Activated CD8-positive, alpha-beta T cell treated with anti-CD3 and anti-CD28 coated beads for 36 hours (primary cell): ENCODE results near the gene ZNF644. TPM values are rescaled to one million over a fixed set of nuclear protein-coding genes. Genes with fewer than 3 reads are reported as not detected.

ENCODE experiments used
- ATAC-seq: fragments of 200-7000 bp; cut with Tn5 transposase; one replicate; pipeline ENCODE4 v1.10.0; 2021; ENCODE audit warnings: mild to moderate bottlenecking, moderate library complexity
- CTCF ChIA-PET: fragments of 350-600 bp; sonication (Branson Sonifier 250); formaldehyde crosslinking; loops from one replicate; lab custom pipeline; 2021; ENCODE audit warnings: antibody characterized with exemption; lab: Charles Lee
- POLR2A ChIA-PET: fragments of 350-600 bp; sonication (Branson Sonifier 250); formaldehyde crosslinking; loops from one replicate; lab custom pipeline; 2021; ENCODE audit warnings: antibody characterized with exemption; lab: Charles Lee
- DNase-seq: peaks from one replicate; pipeline ENCODE4 v3.0.0-alpha.2; 2020
- H3K27ac Mint-ChIP-seq: one replicate; pipeline ENCODE4 v1.8.0; 2021; ENCODE audit warnings: mild to moderate bottlenecking, mixed read lengths
- H3K27me3 Mint-ChIP-seq: one replicate; pipeline ENCODE4 v1.8.0; 2021; ENCODE audit warnings: mixed read lengths
- H3K36me3 Mint-ChIP-seq: one replicate; pipeline ENCODE4 v1.8.0; 2021; ENCODE audit warnings: low read depth, mixed read lengths
- H3K4me1 Mint-ChIP-seq: one replicate; pipeline ENCODE4 v1.8.0; 2021; ENCODE audit warnings: low read depth, mixed read lengths
- H3K4me3 Mint-ChIP-seq: one replicate; pipeline ENCODE4 v1.8.0; 2021; ENCODE audit warnings: mild to moderate bottlenecking, moderate library complexity, mixed read lengths
- H3K9me3 Mint-ChIP-seq: one replicate; pipeline ENCODE4 v1.8.0; 2021; ENCODE audit warnings: mixed read lengths
- CTCF ChIP-seq: fragments of 200-600 bp; IDR thresholded peaks from one replicate; pipeline ENCODE4 v1.8.0; 2022; ENCODE audit warnings: antibody characterized with exemption, mild to moderate bottlenecking
- intact Hi-C: fragments of 100-400 bp; cut with micrococcal nuclease; formaldehyde crosslinking; loops from one replicate; pipeline ENCODE4 v1.10.0; 2022
- total RNA-seq, 2 experiments: library from RNA; stranded (reverse); gene quantifications; one replicate each; pipeline ENCODE4 v1.2.3, GENCODE V29; 2021

ZNF644 gene
- total RNA-seq, 2 experiments from 2014 or later, result 43.4 to 44.9 TPM

GRCh38 chr1:91004145-91004544 lies 17.7 kb downstream of the ZNF644 start:
- H3K36me3 Mint-ChIP-seq, result peaks cover 71% of the 10 kb centered on the region
- intact Hi-C loops, result no loop called here
- no peak for TF ChIP-seq CTCF
- no peak overlapping the region for H3K4me3 Mint-ChIP-seq
- ChIA-PET CTCF (no interaction called here), POLR2A (interaction anchor here (0.7 kb wide), 1 partner anchor 283 kb away, joined by 3 read pairs; no protein-coding TSS in a partner anchor)
- DNase-seq (no peak), ATAC-seq (no peak)
- H3K4me1 Mint-ChIP-seq, result peaks cover 75% of the 10 kb centered on the region
- peaks cover 14% of the 10 kb centered on the region for H3K9me3 Mint-ChIP-seq
- H3K27ac Mint-ChIP-seq, result no peak overlapping the region
- H3K27me3 Mint-ChIP-seq, result no peaks in the 10 kb centered on the region

- intact Hi-C loops, result no loop called here
- Mint-ChIP-seq H3K9me3 (peaks cover 22% of the 10 kb centered on the region), H3K36me3 (peaks cover 87% of the 10 kb centered on the region), H3K4me3 (no peak overlapping the region), H3K4me1 (peaks cover 65% of the 10 kb centered on the region), H3K27ac (peak overlapping the region; percentile 25), H3K27me3 (no peaks in the 10 kb centered on the region)
- TF ChIP-seq CTCF, result no peak
- DNase-seq (no peak), ATAC-seq (no peak)
- ChIA-PET CTCF (interaction anchor here (1.0 to 1.5 kb wide), 3 partner anchors 20 to 169 kb away, joined by 3 read pairs; no protein-coding TSS in a partner anchor), POLR2A (interaction anchor here (1.2 kb wide), 1 partner anchor 18 kb away, joined by 3 read pairs; no protein-coding TSS in a partner anchor)
Observed at GRCh38 chr1:90996742-90997413, 25.0 kb downstream of the ZNF644 start.

GRCh38 chr1:90995311-90995894 lies 26.4 kb downstream of the ZNF644 start:
- intact Hi-C loops, result no loop called here

GRCh38 chr1:90994461-90994860 lies 27.4 kb downstream of the ZNF644 start:
- H3K4me3 Mint-ChIP-seq, result no peak overlapping the region
- no peak overlapping the region for H3K27ac Mint-ChIP-seq
- peaks cover 92% of the 10 kb centered on the region for H3K36me3 Mint-ChIP-seq
- TF ChIP-seq CTCF, result no peak
- H3K9me3 Mint-ChIP-seq, result peaks cover 28% of the 10 kb centered on the region
- CTCF ChIA-PET, result no interaction called here
- intact Hi-C loops, result no loop called here
- no peak for ATAC-seq
- POLR2A ChIA-PET, result interaction anchor here (0.9 kb wide), 1 partner anchor 14 kb away, joined by 3 read pairs; no protein-coding TSS in a partner anchor
- H3K27me3 Mint-ChIP-seq, result no peaks in the 10 kb centered on the region
- no peak for DNase-seq
- peaks cover 61% of the 10 kb centered on the region for H3K4me1 Mint-ChIP-seq

More at GRCh38 chr1:90995311-90995894, 26.4 kb downstream of the ZNF644 start:
- POLR2A ChIA-PET, result no interaction called here
- H3K27me3 Mint-ChIP-seq, result no peaks in the 10 kb centered on the region
- H3K36me3 Mint-ChIP-seq, result peaks cover 90% of the 10 kb centered on the region
- CTCF ChIA-PET, result no interaction called here
- peak overlapping the region; percentile 52 for H3K27ac Mint-ChIP-seq
- DNase-seq (no peak), ATAC-seq (no peak)
- H3K9me3 Mint-ChIP-seq, result peaks cover 23% of the 10 kb centered on the region
- H3K4me1 Mint-ChIP-seq, result peaks cover 64% of the 10 kb centered on the region
- no peak overlapping the region for H3K4me3 Mint-ChIP-seq
- TF ChIP-seq CTCF, result no peak

GRCh38 chr1:90993245-90993644 lies 28.6 kb downstream of the ZNF644 start:
- CTCF ChIA-PET, result interaction anchor here (1.0 kb wide), 1 partner anchor 172 kb away, joined by 3 read pairs; no protein-coding TSS in a partner anchor
- POLR2A ChIA-PET, result interaction anchor here (1.1 kb wide), 1 partner anchor 42 kb away, joined by 3 read pairs; no protein-coding TSS in a partner anchor

More at GRCh38 chr1:90993245-90993644, 28.6 kb downstream of the ZNF644 start:
- no peak for DNase-seq
- Mint-ChIP-seq H3K4me3 (no peak overlapping the region), H3K9me3 (peaks cover 32% of the 10 kb centered on the region), H3K27ac (no peak overlapping the region), H3K27me3 (no peaks in the 10 kb centered on the region), H3K36me3 (peaks cover 92% of the 10 kb centered on the region), H3K4me1 (peaks cover 57% of the 10 kb centered on the region)
- no peak for TF ChIP-seq CTCF
- ATAC-seq, result no peak
- intact Hi-C loops, result no loop called here
